ENCODE measurements around the gene TBX2.

The TBX2 gene

GRCh38 chr17:61455324-61456060 lies 55.8 kb downstream of the TBX2 start:
- no peak for DNase-seq

- DNase-seq = no peak
Measured at GRCh38 chr17:61456061-61456681, 56.5 kb downstream of the TBX2 start.

GRCh38 chr17:61456688-61457225 lies 57.1 kb downstream of the TBX2 start:
- DNase-seq = no peak

- DNase-seq = no peak
Measured at GRCh38 chr17:61457226-61457983, 57.8 kb downstream of the TBX2 start.

GRCh38 chr17:61458000-61458399 lies 58.4 kb downstream of the TBX2 start:
- DNase-seq = no peak

GRCh38 chr17:61458421-61459141 lies 58.9 kb downstream of the TBX2 start:
- no peak for DNase-seq
